B cell (primary cell): ENCODE results near the gene SNRPD1. TPM values are rescaled to one million over a fixed set of nuclear protein-coding genes. Genes with fewer than 3 reads are reported as not detected.
A peak's percentile ranks its signal among the peaks of the same experiment; 100 is the strongest.

Experiments used
- ATAC-seq: fragments of 200-7000 bp; cut with Tn5 transposase; one replicate; pipeline ENCODE4 v1.10.0; 2021; ENCODE audit warnings: low read depth, mild to moderate bottlenecking, moderate number of reproducible peaks, moderate library complexity
- CTCF ChIA-PET: fragments of 350-600 bp; sonication (Branson Sonifier 250); formaldehyde crosslinking; loops from one replicate; lab custom pipeline; 2021; ENCODE audit warnings: antibody characterized with exemption, inconsistent platforms; lab: Charles Lee
- POLR2A ChIA-PET: fragments of 350-600 bp; sonication (Branson Sonifier 250); formaldehyde crosslinking; loops from one replicate; lab custom pipeline; 2021; ENCODE audit warnings: antibody characterized with exemption; lab: Charles Lee
- DNase-seq: peaks from one replicate; pipeline ENCODE4 v3.0.0; 2013
- H2AFZ ChIP-seq: 2 replicates; pipeline ENCODE4 v1.6.1; 2012; ENCODE audit warnings: mild to moderate bottlenecking, low read depth, low read length; ENCODE audit not compliant: insufficient read depth, poor library complexity, severe bottlenecking
- H3K27ac ChIP-seq, 2 donors: 1 replicate in 1 of 2; 2 replicates in 1 of 2; pipeline ENCODE4 v1.5.1; 2012 to 2013; ENCODE audit warnings: low read length in 2 of 2, mild to moderate bottlenecking in 2 of 2, moderate library complexity in 1 of 2
- H3K27me3 ChIP-seq, 4 experiments: fragments of 200-600 bp in 1 of 4; sonication (generic) in 1 of 4; replicated peaks in 1 of 4; 1 replicate in 2 of 4; 2 replicates in 2 of 4; pipeline versions ENCODE4 v1.6.1 to v1.7.0; 2013 to 2016; ENCODE audit warnings: low read length in 3 of 4, mild to moderate bottlenecking in 2 of 4, mixed read lengths in 1 of 4, moderate library complexity in 1 of 4; ENCODE audit not compliant: insufficient read depth in 4 of 4, control insufficient read depth in 3 of 4; ENCODE audit errors: control extremely low read depth in 1 of 4
- H3K36me3 ChIP-seq, 2 experiments: replicated peaks in 1 of 2; 1 replicate in 1 of 2; 2 replicates in 1 of 2; pipeline versions ENCODE4 v1.6.1 to v1.7.1; 2013; ENCODE audit warnings: low read length in 1 of 2; ENCODE audit not compliant: insufficient read depth in 2 of 2, control insufficient read depth in 1 of 2; ENCODE audit errors: control extremely low read depth in 1 of 2, extremely low read depth in 1 of 2
- H3K4me1 ChIP-seq, 2 donors: fragments of 200-600 bp in 1 of 2; sonication (generic) in 1 of 2; 1 replicate in 1 of 2; 2 replicates in 1 of 2; pipeline versions ENCODE4 v1.5.1 to v1.6.1; 2013 to 2017; ENCODE audit warnings: low read length in 2 of 2; ENCODE audit not compliant: control insufficient read depth in 2 of 2, insufficient read depth in 2 of 2
- H3K4me2 ChIP-seq: replicated peaks from 2 replicates; pipeline ENCODE3; 2012; ENCODE audit warnings: mild to moderate bottlenecking, low read depth, low read length; ENCODE audit not compliant: poor library complexity, severe bottlenecking
- H3K4me3 ChIP-seq, 5 experiments: fragments of 200-600 bp in 1 of 5; sonication (generic) in 1 of 5; 1 replicate in 3 of 5; 2 replicates in 2 of 5; pipeline versions ENCODE4 v1.5.1 to v1.7.0; 2011 to 2016; ENCODE audit warnings: low read length in 4 of 5, mild to moderate bottlenecking in 4 of 5, low read depth in 2 of 5, control low read depth in 1 of 5, moderate library complexity in 1 of 5; ENCODE audit not compliant: insufficient read depth in 1 of 5; ENCODE audit errors: control extremely low read depth in 1 of 5, extremely low read depth in 1 of 5
- H3K79me2 ChIP-seq: fragments of 200-600 bp; sonication (generic); one replicate; pipeline ENCODE4 v1.6.0; 2016; ENCODE audit warnings: low read length; ENCODE audit not compliant: control insufficient read depth, insufficient read depth
- H3K9ac ChIP-seq: fragments of 200-600 bp; sonication (generic); 2 replicates; pipeline ENCODE4 v1.6.1; 2017; ENCODE audit warnings: mild to moderate bottlenecking, low read length, moderate library complexity
- H3K9me3 ChIP-seq, 3 donors: one replicate each; pipeline versions ENCODE4 v1.6.1 to v1.7.1; 2013; ENCODE audit warnings: low read length in 2 of 3; ENCODE audit not compliant: control insufficient read depth in 2 of 3, insufficient read depth in 1 of 3; ENCODE audit errors: control extremely low read depth in 1 of 3
- H4K20me1 ChIP-seq: 2 replicates; pipeline ENCODE4 v1.6.0; 2012; ENCODE audit warnings: mild to moderate bottlenecking, low read length; ENCODE audit not compliant: insufficient read depth, control insufficient read depth, poor library complexity, severe bottlenecking
- H3K27ac Mint-ChIP-seq: one replicate; pipeline ENCODE4 v1.8.0; 2021; ENCODE audit warnings: mixed read lengths
- H3K27me3 Mint-ChIP-seq: one replicate; pipeline ENCODE4 v1.8.0; 2021; ENCODE audit warnings: mixed read lengths
- H3K4me1 Mint-ChIP-seq: one replicate; pipeline ENCODE4 v1.8.0; 2021; ENCODE audit warnings: mixed read lengths
- H3K4me3 Mint-ChIP-seq: one replicate; pipeline ENCODE4 v1.8.0; 2021; ENCODE audit warnings: mixed read lengths
- H3K9me3 Mint-ChIP-seq: one replicate; pipeline ENCODE4 v1.8.0; 2022; ENCODE audit warnings: mixed read lengths; ENCODE audit not compliant: insufficient read depth
- CTCF ChIP-seq: fragments of 200-600 bp; IDR thresholded peaks from one replicate; pipeline ENCODE4 v1.8.0; 2022; ENCODE audit warnings: antibody characterized with exemption, mild to moderate bottlenecking
- EZH2 ChIP-seq: IDR thresholded peaks from 2 replicates; pipeline ENCODE4 v1.6.1; 2012; ENCODE audit warnings: borderline replicate concordance, low read depth, mild to moderate bottlenecking, moderate library complexity, low read length; ENCODE audit not compliant: insufficient read depth, poor library complexity, severe bottlenecking
- WGBS: methylation state at CpG from one replicate; pipeline ENCODE4 v1.1.5; 2013; ENCODE audit warnings: missing lambda C conversion rate; ENCODE audit not compliant: insufficient coverage; 5-methylcytosine and 5-hydroxymethylcytosine counted together
- intact Hi-C: fragments of 100-400 bp; cut with micrococcal nuclease; formaldehyde crosslinking; loops from one replicate; pipeline ENCODE4 v1.10.0; 2022
- polyA plus RNA-seq: library from polyadenylated mRNA; depleted of rRNA; stranded (reverse); fragments of >200 nt; gene quantifications from 2 replicates; pipeline ENCODE4 v1.2.3, GENCODE V29; 2012
- total RNA-seq, 2 donors: library from RNA; stranded (reverse); fragments of 120-200 nt in 1 of 2; gene quantifications; 1 replicate in 1 of 2; 2 replicates in 1 of 2; pipeline versions ENCODE4 v1.2.3 to v1.2.4, GENCODE V29; 2013 to 2022

SNRPD1 gene
- total and polyA plus RNA-seq, 2 donors (not counting 1 experiment from before 2014, with no cell fraction given), result 3.0 to 23.9 TPM

GRCh38 chr18:21599585-21600525, 12.3 kb upstream of the SNRPD1 start:
- H3K4me1 Mint-ChIP-seq, result peaks cover 47% of the 10 kb centered on the region
- H3K27me3 Mint-ChIP-seq, result no peaks in the 10 kb centered on the region
- DNase-seq (peak; percentile 44), ATAC-seq (peak; percentile 45)
- peak overlapping the region; percentile 85 for H2AFZ ChIP-seq
- POLR2A ChIA-PET, result interaction anchor here (0.6 to 3.8 kb wide), 5 partner anchors 13 to 500 kb away, joined by 5 to 48 read pairs (median 11); partner anchors contain the start of genes ABHD3, MIB1 and SNRPD1
- peak overlapping the region; percentile 97 for H3K9ac ChIP-seq
- H3K4me3 Mint-ChIP-seq, result peak overlapping the region; percentile 99
- peak overlapping the region; percentile 99 for H3K27ac ChIP-seq
- H3K79me2 ChIP-seq, result peaks cover 48% of the 10 kb centered on the region
- intact Hi-C loops, result loop anchor here (1.0 kb wide), 2 partner anchors 12 to 140 kb away; partner anchors contain the start of genes MIB1 and SNRPD1
- peaks cover 37 to 39% of the 10 kb centered on the region in 2 donors for H3K4me1 ChIP-seq
- no peaks in the 10 kb centered on the region for H3K9me3 Mint-ChIP-seq
- no peak for TF ChIP-seq CTCF
- TF ChIP-seq EZH2, result no peak
- peak overlapping the region; percentile 66 to 99 (median 92) for H3K4me3 ChIP-seq
- H3K36me3 ChIP-seq, result no peaks in the 10 kb centered on the region
- peaks cover 21% of the 10 kb centered on the region for H4K20me1 ChIP-seq
- no peaks in the 10 kb centered on the region for H3K9me3 ChIP-seq
- WGBS, result under 1% methylated on average over 54 of the region's 67 CpGs
- H3K27ac Mint-ChIP-seq, result peak overlapping the region; percentile 100
- CTCF ChIA-PET, result interaction anchor here (0.9 to 7.5 kb wide), 15 partner anchors 10 to 251 kb away, joined by 3 to 108 read pairs (median 6); partner anchors contain the start of genes ABHD3, MIB1 and SNRPD1
- H3K4me2 ChIP-seq, result peak overlapping the region; percentile 96
- no peaks in the 10 kb centered on the region for H3K27me3 ChIP-seq
